Activated gamma-delta T cell treated with Interleukin-2 at 50 U/mL for 16 hours (primary cell): ENCODE measurements around the gene TSPAN5.

Source experiments
- DNase-seq: peaks from one replicate; pipeline ENCODE4 v3.0.0-alpha.2; 2020

The TSPAN5 gene

DNA sequence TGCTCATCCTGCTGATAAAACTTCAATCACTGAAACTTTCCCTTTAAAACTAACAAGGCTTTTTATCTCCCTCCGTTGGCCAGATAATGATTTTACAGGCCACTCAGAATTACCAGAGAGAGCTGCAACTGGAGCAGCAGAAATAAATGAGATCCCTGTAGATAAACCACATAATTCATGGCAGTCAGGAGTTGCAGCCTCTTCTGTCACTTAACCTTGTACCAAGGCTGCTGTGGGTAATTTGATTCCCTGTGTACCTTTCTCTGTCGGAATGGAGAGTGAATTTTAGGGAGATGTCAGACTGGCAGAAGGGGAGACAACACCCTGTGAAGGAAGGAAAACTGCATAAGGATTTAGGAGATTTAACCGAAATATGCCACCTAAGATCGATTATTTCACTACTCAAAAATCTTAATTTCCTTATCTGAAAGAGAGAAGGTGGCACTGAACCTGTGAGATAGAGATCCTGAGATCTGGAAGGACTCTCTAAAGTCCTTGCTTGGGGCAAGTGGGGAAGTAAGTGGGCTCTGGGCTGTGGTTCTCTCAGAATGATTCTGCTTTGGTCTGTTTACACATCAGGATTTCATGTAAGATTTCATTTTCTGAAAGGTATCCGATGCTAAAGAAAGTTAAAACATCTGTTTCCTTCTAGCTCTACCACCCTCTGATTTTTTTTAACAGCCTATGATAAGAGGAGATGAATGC, 14.3 kb upstream of the TSPAN5 start:
- no peak for DNase-seq

DNA sequence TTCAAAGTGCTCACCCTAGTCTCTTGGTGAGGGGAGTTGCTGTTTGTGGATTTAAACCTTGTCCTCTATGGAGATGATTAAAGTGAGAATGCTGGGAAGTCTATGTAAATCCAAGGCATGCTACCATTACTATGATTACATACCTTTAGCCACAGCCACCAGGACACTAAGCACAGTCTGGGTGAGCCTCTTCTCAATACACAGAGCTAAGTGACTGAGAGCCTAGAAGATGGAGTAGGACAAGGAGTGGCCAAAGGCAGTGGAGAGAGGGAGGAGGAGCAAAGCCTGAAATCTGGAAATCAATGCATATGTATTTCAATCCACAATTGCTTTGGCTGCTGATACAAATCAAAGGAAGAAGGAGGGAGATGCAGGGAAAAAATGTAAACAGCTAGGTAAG, 12.7 kb upstream of the TSPAN5 start:
- DNase-seq = no peak

DNA sequence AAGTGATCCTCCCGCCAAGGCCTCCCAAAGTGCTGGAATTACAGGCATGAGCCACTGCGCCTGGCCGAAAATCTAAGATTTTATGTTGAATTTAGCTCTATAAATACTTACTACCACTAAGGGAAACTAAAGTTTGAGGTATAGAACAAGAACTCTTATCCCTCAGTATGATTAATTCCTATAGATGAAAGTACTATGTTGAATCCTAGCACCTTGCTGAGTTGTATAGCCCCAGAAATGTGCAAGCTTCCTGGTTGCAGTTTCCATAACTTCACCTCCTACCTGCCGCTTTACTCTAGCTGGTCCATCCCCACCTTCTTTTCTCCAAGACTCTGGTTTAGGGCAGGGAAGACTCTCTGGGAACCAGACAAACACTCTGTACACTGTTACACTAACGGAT, 11.8 kb upstream of the TSPAN5 start:
- DNase-seq = no peak

DNA sequence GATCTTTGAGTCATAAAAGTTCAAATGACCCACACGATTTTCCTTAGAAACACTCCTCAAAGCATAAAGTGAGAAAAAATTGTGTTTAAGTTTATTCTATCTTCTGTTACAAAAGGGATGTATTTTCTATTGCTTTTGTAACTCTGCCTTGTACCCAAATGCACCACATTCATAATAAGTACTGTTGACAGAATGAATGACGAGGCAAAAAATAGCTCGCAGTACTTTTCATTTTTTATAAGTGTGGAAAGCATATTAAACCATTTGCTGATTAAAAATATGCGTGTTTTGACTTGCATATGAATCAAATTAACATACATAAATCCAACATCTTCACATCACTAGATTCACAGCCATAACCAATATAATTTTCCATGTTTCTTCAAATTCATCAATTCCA, 11.2 kb upstream of the TSPAN5 start:
- no peak for DNase-seq

DNA sequence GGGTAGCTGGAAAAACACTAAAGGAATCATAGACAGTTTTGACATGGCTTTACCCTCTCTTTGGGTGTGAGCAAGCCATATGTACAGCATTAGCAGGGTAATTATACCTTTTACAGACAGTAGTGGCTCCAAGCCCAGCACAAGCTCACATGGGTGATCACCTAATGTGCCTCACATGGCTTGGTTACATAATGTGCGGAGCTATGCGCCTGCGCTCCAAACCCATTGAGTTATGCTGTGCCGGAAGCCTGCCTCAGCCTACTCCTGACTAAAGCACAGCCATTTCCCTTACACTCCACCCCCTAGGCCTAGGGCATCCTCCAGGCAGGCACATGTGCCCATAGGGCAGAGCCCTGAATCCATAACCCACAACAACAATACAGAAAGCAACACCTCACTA, 6.5 kb upstream of the TSPAN5 start:
- no peak for DNase-seq

DNA sequence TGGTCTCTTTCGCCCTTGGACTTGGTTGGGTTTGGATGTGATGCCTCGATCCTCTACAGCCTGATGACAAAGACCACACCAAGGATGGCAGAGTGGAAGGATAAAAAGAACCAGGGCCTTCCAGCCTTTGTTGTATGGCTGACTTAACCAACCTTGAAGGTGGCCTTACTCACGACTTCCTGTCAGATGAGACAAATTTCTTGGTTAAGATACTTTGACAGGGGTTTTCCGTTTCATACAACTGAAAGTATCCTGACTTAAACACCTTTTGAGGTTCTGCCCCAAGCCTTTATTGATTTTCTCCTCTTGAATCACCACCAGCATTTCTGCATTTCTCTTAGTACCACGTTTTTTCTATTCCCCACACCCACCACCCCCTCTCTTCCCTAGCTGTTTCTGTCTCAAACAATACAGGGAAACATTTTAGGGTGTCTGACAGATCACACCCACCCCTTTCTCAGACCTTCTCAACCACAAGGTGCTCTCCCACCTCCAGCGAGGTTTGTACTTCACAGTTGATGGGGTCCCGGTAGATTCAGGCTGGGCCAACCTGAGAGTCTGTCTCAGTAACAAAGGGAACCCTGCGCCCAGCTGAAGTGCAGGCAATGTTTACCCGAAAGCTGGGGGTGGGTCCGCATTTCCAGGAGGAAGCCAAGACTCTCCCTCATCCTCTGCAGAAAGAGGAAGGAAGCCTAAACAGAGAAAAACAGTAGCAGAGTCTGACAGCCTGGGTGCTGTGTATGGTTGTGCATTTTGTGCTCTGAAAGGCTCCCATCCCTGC, 5.0 kb upstream of the TSPAN5 start:
- DNase-seq = peak; percentile 37

DNA sequence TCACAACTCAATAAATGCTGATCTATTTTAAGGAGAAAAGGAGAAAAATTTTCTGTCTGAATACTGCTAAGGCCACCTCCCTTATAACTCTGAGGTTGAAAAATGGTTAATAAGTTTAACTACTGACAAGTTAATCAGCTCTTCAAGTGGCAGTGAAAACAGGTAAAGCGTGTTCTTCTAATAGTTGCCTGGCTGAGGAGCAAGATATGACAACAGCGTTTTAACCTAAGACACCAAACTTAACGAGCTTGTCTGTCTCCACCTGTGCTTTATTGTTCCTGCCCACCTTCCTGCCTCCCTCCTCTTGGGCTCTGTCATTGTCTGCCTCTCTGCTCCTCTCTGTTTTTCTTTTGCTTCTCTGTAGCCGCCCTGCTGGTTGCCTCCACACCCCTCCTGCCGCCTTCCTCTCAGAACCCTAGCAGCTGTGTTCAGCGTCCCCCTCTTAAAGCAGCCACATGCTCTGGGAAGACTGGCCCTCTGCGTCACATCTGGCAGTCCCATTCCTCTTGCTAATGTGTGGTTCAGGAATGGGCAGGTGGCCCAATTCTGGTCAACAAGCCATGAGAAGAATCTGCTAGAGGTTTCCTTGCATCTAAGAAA, 4.3 kb upstream of the TSPAN5 start:
- DNase-seq = peak; percentile 11

DNA sequence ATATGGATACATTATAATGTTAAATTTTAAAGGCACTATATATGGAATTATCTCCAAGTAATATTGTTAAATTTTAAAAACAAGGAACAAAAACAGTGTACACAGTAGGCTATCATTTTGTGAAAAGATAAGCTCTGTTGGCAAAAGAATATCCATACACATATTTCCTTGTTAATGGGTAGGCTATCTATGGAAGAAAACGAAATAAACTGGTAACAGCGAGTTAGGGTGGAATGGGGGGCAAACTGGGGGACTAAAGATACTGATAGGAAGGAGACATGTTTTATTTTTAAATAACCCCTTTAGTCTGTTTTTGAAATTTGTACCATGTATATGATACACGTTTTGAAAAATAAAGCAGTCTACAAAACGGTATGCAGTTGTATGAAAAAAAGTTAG, 3.6 kb upstream of the TSPAN5 start:
- DNase-seq = no peak

DNA sequence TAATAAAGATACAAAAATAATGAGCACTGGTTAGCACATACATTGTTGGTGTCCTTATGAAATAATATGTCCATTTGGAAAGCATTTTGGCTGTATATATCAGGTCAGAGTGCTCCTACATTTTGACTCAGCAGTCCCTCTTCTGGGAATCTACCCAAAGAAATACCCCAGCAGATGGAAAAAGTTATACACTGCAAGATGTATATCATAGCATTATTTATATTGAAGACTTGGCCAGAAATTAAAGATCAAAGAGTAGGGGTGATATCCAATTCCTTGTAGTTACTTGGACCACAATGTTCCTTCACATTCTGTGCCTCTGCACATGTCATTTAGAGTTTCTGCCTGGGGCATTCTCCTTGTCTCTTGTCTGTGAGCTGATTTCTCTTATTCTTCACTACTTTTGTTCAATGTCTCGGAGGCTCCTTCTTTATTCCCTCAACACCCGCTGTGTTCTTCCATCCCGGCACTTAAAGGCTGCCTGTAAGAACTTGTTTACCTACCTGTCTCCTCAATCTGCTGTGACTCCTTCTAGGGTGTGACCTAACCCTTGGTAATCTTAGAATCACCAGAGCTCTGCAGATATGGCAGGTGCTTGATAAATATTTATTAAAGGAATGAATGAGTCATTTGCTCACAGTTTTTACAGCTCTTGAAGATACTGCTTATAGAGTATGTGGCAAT, 3.1 kb upstream of the TSPAN5 start:
- DNase-seq = no peak

DNA sequence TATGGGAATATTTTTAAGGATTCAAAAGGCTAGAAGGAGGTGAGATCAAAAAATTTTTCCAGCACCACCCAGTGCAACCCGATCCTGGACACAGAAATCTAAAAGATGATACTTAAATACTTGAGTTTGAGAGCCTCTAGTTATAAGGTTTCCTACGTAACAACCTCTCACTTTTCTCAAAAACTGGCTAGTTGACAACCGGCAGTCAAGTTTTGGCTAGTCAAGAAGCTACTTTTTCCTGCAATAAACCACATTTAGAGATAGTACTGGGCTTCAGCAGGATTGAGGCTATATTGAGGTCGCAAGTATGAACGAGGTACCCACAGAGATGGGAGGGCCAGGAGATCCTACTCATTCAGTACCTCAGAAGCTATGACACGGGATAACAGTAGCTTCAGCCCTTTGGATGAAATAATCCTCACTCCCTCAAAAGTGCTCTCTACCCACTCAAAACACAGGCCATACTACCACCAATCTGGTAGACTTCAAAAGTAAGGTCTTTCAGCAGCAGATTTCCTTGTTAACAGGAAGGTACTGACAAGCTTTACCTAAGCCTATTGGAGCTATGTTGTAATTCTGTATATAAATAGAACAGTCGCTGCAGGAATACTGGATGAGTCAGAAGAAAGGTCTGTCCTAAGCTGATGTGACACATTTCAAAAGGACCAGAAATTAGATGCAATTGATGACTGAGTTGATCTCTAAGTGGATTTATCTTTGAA, 1.5 kb upstream of the TSPAN5 start:
- no peak for DNase-seq

DNA sequence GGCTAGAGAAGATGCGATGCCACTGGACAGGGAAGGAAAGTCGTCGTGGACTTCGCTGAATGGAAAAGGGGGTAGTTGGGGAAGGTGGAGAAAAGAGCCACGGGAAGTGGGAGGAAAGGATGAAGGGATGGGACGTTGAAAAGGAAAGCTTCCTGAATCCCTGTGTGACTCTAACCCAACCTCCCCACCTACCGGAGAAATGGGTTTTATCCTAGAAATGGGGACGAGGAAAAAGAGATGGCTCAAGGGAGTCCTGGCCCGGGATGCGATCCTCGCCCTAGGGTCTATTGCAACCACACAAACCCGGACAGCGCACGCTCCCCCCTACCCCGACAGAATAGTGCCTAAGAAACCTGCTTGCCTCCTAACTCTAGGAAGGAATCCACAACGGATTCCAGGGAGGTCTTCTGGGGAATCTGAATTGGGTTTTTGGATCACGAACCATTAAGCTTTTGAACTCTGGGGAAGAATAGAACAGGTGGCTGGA, 738 bp upstream of the TSPAN5 start:
- no peak for DNase-seq

DNA sequence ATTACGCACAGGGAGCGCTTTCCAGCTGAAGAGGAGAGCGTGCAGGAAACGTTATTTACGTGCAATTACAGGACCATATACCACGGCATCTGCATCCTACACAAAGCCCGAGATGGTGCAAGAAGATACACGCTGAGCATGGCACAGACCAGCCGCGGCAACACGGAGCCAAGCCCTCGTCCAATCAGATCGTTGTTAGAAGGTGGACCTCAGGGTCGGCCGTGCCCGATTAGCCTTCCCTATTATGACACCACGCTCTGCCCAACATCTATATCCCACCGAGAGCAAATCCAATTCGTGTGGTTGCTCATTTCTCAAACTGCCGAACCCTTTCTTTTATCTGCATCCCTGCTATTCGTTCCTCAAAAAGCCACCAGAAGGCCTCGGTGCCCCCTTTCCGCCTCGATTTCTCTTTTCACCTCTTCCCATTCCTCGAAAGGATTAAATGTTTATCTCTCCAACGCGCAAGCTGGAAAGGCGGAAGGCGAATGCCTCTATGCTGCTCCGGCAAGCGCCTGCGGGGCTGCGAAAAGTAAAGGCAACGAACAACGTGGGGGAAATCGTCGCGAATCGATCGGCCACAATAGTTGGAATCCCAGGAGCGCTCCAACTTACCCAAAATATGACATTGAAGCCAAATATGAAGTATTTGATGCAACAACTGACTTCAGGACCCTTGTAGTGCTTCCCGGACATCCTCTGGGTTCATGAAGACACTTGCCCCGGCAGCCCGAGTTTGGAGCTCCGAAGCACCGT, 702 bp downstream of the TSPAN5 start:
- DNase-seq = peak; percentile 30

DNA sequence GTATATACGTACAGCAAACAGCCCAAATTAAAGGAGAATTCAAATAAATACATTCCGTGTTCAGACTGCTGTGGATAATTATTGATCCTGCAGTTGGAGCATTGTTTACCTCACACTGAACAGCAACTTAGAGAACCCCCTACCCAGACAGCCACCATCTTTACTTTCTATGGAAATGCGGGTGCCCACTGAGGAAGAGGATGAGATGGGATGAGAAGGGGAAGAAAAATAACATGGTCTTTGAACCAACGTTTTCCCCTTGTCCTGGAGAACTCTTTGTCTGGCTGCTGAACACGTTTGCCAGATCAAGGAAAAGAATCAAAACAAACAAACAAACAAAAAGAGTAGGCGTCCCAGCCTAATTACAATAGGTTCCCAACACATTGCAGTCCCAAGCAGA, 1.5 kb downstream of the TSPAN5 start:
- no peak for DNase-seq

DNA sequence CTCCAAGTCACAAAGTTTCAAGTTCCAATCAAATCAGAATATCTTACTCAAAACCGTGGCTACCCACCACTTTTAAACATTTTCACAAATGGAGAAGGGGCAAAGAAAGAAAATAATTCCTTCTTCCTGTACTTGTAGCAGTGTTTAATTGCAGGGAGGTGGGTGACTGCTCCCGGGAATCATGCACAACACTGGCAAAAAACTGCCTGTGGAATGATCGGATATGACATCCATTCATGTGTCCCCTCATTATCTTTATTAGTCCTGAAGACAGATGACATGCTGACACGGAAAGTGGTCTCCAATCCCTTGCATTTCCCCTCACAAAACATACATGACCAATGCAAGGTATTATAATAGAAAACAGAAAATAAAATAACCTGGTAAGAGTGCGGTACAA, 2.0 kb downstream of the TSPAN5 start:
- DNase-seq = no peak

DNA sequence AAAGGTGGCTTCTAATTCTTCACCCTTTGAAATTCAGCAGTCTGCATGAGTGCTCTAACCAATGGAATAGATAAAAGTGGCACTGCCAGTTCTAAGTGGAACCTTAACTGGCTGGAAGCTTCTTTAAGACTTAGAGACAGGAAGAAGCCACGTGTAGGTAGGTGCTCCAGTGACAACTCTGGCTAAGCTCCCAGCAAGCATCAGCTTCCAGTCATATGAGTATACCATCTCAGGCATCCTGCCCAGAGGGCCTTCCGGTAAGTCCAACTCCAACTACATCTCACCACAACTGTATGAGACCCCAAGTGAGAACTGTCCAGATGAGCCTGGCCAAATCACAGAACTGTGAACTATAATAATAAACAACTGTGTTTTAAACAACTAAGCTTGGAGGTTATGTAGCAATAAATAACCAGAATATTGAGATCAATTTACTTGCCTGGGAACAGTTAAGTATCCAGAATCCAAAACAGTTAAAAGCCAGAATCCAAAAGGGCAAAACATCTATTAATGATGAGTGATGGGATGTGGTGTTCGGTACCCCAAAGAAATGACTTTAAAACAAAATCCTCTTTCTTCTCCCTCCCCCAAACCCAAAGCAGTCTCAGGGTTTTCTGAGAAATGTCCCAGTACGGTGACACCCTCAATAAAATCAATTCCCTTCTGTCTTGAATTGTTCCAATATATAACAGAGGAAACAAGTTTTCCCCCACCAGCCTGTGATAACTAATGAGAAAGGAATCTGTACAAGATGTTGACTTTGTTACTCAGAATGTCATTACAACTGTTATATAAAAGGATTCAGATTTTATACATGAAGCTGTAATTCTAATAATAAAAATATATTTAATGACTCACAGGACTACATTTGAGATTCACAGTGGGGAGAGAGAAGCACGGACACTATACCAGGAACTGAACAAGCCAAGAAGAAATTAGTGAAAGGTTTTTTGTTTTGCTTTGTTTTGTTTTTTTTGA, 4.2 kb downstream of the TSPAN5 start:
- DNase-seq = no peak

DNA sequence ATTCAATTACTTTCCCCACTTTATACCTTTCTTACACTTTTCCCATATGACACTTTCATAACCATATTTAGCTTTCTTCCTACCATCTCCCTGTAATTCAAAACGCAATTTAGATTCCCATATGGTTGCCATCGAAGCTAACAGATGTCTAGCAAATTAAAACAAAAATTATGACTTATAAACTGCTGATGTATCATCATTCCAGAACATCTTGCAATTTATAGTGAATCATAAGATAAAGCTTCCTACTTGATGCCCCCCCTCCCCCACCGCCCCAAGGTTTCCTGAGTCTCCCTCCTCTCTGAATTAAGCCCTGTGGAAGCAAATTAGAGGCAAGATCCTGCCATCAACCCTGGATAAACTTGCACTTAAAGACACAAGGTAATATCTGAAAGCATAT, 5.4 kb downstream of the TSPAN5 start:
- DNase-seq = no peak

DNA sequence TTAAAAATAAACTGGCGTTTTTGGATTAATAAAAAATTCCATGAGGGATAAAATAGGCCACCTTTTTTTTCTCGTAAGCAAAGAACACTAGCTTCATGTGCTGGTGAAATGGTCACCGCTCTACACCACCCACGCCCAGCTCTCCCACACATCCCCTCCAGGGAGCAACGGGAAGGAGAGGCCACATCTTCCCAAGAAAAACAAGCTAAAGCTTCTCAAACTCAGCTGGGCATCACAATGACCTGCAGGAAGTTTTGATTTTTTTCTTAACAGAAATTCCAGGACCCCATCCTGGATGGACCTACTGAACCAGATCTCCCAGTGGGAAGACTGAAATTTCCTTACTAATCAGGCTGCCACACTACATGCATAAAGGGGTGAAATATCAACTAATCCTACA, 9.8 kb downstream of the TSPAN5 start:
- DNase-seq = no peak

DNA sequence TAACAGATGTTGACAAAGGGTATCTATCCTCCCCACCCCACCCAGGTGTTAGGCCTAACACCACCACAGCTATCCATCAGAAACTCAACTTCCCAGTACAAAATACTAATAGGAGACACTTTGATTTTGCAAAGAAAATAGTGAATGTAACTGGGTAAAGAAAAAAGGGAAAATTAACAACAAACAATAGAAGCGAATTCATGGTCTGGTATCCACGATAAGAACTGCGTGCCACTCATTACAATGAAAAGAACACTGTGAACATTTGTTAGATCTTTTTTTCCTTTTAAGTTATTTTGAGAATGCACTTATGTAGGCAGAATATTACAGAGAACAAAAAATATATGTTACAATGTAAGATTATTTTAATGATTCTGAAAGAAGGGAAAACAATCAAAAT, 12.0 kb downstream of the TSPAN5 start:
- DNase-seq = no peak

DNA sequence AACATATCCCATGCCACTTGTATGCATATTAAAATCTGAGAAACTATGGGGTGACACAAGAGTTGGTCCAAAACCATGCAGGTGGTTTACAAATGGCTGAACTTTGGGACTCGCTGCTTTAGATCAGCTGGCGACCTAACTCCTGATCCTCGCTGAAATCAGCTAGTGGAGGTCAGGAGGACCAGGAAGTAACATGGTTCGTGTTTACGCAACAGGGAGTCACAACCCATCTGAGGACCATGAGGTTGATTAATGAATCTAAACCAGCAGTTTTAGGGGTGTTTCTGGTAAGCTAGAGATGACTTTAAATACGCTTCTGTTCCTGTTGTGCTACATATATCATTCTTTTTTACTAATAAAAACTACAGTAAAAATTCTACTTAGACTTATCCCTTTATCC, 12.9 kb downstream of the TSPAN5 start:
- DNase-seq = no peak

DNA sequence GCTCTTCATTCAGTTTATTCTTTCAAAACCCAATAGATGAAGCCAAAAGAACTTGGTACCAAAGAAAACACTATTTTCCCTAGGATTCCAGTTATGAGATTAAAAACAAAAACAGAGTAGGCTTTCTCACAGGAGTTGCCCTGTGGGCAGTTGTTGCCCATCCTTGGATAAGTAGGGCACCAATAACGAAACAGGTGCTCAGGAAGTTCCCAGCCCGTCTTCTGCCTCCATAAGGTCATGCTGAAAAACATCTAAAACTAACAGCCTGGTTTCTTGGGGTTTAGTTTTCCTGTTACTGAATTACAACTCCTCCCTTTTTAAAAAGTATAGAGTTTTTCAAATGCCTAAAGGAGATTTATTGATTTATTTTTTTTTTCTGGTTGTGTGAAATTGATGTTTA, 14.7 kb downstream of the TSPAN5 start:
- DNase-seq = no peak

DNA sequence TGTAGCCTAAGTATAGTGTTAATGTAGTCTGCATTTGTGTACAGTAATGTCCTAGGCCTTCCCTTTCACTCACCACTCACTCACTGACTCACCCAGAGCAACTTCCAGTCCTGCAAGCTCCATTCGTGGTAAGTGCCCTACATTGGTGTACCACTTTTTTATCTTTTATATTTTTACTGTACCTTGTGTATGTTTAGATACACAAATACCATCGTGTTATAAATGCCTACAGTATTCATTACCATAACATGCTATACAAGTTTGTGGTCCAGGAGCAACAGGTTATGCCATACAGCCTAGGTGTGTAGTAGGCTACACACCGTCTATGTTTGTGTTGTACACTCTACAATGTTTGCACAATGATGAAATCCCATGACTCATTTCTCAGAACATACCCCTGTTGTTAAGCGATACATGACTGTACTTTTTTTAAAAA, 15.4 kb downstream of the TSPAN5 start:
- DNase-seq = no peak
